CD4-positive, alpha-beta T cell treated with Interferon gamma for 1 hour (primary cell): ENCODE measurements around the gene PIM1.

ENCODE experiments used
- DNase-seq: peaks from one replicate; pipeline ENCODE4 v3.0.0-alpha.2; 2020

The PIM1 gene

GRCh38 chr6:37138856-37139229 is 31.1 kb upstream of the PIM1 start:
- DNase-seq: no peak

GRCh38 chr6:37139230-37139962 is 30.6 kb upstream of the PIM1 start:
- DNase-seq: no peak

GRCh38 chr6:37140145-37140544 is 29.8 kb upstream of the PIM1 start:
- no peak for DNase-seq

GRCh38 chr6:37141281-37142049 is 28.5 kb upstream of the PIM1 start:
- no peak for DNase-seq

- no peak for DNase-seq
These were observed 27.8 kb upstream of the PIM1 start for GRCh38 chr6:37142050-37142614.

- DNase-seq: no peak
These were observed 26.4 kb upstream of the PIM1 start for GRCh38 chr6:37143585-37143984.

GRCh38 chr6:37145443-37145842 is 24.5 kb upstream of the PIM1 start:
- no peak for DNase-seq

GRCh38 chr6:37146735-37147157 is 23.2 kb upstream of the PIM1 start:
- no peak for DNase-seq

- no peak for DNase-seq
These were observed 20.2 kb upstream of the PIM1 start for GRCh38 chr6:37149745-37150144.

- DNase-seq: no peak
These were observed 19.6 kb upstream of the PIM1 start for GRCh38 chr6:37150314-37150713.

- DNase-seq: peak; percentile 71
These were observed 14.3 kb upstream of the PIM1 start for GRCh38 chr6:37155394-37156312.

GRCh38 chr6:37158508-37158907 is 11.4 kb upstream of the PIM1 start:
- DNase-seq: no peak

- DNase-seq: no peak
These were observed 8.8 kb upstream of the PIM1 start for GRCh38 chr6:37160922-37161778.

- no peak for DNase-seq
These were observed 7.2 kb upstream of the PIM1 start for GRCh38 chr6:37162740-37163139.

GRCh38 chr6:37168163-37168758 is 1.7 kb upstream of the PIM1 start:
- no peak for DNase-seq

- no peak for DNase-seq
These were observed 999 bp upstream of the PIM1 start for GRCh38 chr6:37168811-37169495.

GRCh38 chr6:37170273-37171200 is 585 bp downstream of the PIM1 start:
- DNase-seq: peak; percentile 52

- no peak for DNase-seq
These were observed 1.4 kb downstream of the PIM1 start for GRCh38 chr6:37171201-37171969.
